Measurements from ENCODE around the gene EFCAB7.
"Not testable (repeated sequence)": the region's sequence is repeated elsewhere in the genome, so short reads cannot be mapped to it uniquely, and the experiment has no call there.

Gene EFCAB7

DNA sequence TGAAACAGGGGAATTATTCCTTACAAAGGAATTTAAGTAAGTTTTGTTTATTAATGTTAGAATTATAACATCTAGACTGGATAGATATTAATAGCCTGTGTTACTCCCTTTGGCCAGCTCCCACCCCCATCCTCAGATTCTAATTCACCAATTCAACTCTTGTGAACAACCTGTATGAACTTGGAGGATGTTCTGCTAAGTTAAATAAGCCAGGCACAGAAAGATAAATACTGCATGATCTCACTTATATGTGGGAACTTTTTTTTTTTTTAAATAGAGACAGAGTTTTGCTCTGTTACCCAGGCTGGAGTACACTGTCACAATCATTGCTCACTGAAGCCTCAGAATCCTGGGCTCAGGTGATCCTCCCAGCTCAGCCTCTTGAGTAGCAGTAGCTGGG lies 32.2 kb downstream of the EFCAB7 start:
- no peak overlapping the region for H3K9ac ChIP-seq (ENCODE audit: low read depth, low read length)

DNA sequence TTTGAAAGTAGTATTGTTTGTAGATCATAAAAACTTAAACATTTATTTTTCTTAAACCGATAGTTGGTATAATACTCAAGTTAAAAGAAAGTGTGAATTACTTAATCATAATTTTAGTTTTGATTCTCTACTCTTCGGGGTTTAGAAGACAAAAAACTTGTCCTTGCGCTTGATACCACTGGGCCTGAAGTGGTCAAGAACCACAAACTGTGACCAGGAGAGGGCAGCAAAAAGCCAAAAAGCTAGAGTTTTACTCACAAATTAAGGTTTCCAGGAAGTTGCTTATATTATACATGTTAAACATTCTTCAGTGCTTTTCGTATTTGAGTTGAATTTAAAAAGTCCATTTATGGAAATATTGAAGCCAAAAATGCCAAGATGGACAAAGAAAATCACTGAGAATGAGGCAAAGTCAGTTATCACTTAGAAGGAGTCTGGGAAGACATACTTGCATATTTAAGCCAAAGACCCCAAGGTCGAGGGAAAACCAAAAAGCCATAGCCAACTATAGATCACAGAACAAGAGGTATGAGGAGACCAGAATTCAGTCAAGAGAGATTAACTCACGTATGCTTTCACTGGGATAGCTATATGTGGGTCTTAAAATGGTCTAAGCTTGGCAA lies 34.2 kb downstream of the EFCAB7 start:
- Histone ChIP-seq H3K9me3 (replicated peaks; ENCODE audit: low read length) (no peaks in the 10 kb centered on the region), H3K36me3 (ENCODE audit: insufficient read depth, low read length) (no peaks in the 10 kb centered on the region), H3K4me1 (ENCODE audit: control insufficient read depth, insufficient read depth, low read length) (no peaks in the 10 kb centered on the region), H3K4me3 (ENCODE audit: low read length) (no peak overlapping the region), H3K27me3 (ENCODE audit: control insufficient read depth, insufficient read depth, low read length) (no peaks in the 10 kb centered on the region), H3K9ac (ENCODE audit: low read depth, low read length) (no peak overlapping the region), H3K4me2 (ENCODE audit: low read length) (no peak overlapping the region)

More for the DNA sequence above, 32.2 kb downstream of the EFCAB7 start:
- H3K36me3 ChIP-seq (ENCODE audit: insufficient read depth, low read length): no peaks in the 10 kb centered on the region
- no peak overlapping the region for H3K4me2 ChIP-seq (ENCODE audit: low read length)
- H3K27me3 ChIP-seq (ENCODE audit: control insufficient read depth, insufficient read depth, low read length): no peaks in the 10 kb centered on the region
- H3K4me3 ChIP-seq (ENCODE audit: low read length): no peak overlapping the region
- no peaks in the 10 kb centered on the region for H3K4me1 ChIP-seq (ENCODE audit: control insufficient read depth, insufficient read depth, low read length)
- no peaks in the 10 kb centered on the region for H3K9me3 ChIP-seq (replicated peaks; ENCODE audit: low read length)

DNA sequence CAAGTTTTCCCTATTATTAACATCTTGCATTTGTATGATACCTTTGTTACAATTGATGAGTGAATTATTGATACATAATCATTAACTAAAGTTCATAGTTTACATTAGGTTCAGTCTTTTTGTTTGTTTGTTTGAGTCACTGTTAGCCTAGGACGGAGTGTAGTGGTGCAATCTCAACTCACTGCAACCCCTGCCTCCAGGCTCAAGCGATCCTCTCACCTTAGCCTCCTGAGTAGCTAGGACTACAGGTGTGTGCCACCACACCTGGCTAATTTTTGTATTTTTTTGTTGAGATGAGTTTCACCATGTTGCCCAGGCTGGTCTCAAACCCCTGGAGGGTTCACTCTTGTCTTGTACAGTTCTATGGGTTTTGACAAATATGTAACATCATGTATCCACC lies 36.0 kb downstream of the EFCAB7 start:
- Histone ChIP-seq H3K4me3 (ENCODE audit: low read length) (no peak overlapping the region), H3K9me3 (replicated peaks; ENCODE audit: low read length) (no peaks in the 10 kb centered on the region), H3K9ac (ENCODE audit: low read depth, low read length) (no peak overlapping the region)

DNA sequence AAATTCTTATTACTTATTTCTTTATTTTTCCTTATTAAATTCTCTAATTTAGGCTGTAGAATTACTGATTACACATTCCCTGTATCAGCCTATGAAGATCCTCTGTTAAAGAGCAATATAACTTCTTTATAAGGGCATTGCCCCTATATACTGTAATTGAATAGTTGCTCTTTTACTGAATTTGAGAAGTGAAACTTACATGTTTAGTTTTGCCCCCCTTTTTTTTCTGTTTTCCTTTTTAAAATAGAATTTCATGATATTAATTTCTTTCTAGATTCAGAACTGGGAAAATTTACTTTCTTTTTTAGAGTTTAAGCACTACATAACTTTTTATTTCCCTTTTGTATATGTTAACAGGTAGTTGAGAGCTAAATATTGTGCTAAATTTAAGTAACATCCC lies 40.4 kb downstream of the EFCAB7 start:
- Histone ChIP-seq H3K36me3 (ENCODE audit: insufficient read depth, low read length) (no peaks in the 10 kb centered on the region), H3K9ac (ENCODE audit: low read depth, low read length) (no peak overlapping the region), H3K4me2 (ENCODE audit: low read length) (no peak overlapping the region), H3K4me1 (ENCODE audit: control insufficient read depth, insufficient read depth, low read length) (no peaks in the 10 kb centered on the region), H3K27me3 (ENCODE audit: control insufficient read depth, insufficient read depth, low read length) (no peaks in the 10 kb centered on the region), H3K4me3 (ENCODE audit: low read length) (no peak overlapping the region), H3K9me3 (replicated peaks; ENCODE audit: low read length) (no peaks in the 10 kb centered on the region)

More for the DNA sequence above, 36.0 kb downstream of the EFCAB7 start:
- no peaks in the 10 kb centered on the region for H3K27me3 ChIP-seq (ENCODE audit: control insufficient read depth, insufficient read depth, low read length)
- H3K36me3 ChIP-seq (ENCODE audit: insufficient read depth, low read length): no peaks in the 10 kb centered on the region
- no peaks in the 10 kb centered on the region for H3K4me1 ChIP-seq (ENCODE audit: control insufficient read depth, insufficient read depth, low read length)
- H3K4me2 ChIP-seq (ENCODE audit: low read length): no peak overlapping the region

DNA sequence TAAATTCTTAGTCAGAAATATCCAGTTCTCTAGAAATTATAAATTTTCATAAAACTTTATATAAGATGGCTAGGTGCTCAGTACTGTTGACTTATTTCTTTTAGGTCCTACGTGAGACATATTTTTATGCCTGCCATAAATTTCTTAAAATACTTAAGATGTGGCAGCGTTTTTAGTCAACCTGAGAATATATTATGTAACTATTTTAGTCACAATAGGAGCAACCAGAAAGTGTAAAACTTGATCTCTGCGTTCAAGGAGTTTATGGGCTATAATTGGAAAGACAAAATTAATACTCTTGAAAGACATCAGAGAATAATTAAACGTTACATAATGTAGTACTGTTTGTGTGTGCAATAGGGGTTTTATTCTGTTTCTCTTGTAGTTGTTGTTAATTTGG lies 45.7 kb downstream of the EFCAB7 start:
- H3K4me2 ChIP-seq (ENCODE audit: low read length): no peak overlapping the region
- H3K9me3 ChIP-seq (replicated peaks; ENCODE audit: low read length): no peaks in the 10 kb centered on the region
- H3K4me1 ChIP-seq (ENCODE audit: control insufficient read depth, insufficient read depth, low read length): no peaks in the 10 kb centered on the region
- H3K9ac ChIP-seq (ENCODE audit: low read depth, low read length): no peak overlapping the region
- no peak overlapping the region for H3K4me3 ChIP-seq (ENCODE audit: low read length)
- no peaks in the 10 kb centered on the region for H3K27me3 ChIP-seq (ENCODE audit: control insufficient read depth, insufficient read depth, low read length)
- no peaks in the 10 kb centered on the region for H3K36me3 ChIP-seq (ENCODE audit: insufficient read depth, low read length)

DNA sequence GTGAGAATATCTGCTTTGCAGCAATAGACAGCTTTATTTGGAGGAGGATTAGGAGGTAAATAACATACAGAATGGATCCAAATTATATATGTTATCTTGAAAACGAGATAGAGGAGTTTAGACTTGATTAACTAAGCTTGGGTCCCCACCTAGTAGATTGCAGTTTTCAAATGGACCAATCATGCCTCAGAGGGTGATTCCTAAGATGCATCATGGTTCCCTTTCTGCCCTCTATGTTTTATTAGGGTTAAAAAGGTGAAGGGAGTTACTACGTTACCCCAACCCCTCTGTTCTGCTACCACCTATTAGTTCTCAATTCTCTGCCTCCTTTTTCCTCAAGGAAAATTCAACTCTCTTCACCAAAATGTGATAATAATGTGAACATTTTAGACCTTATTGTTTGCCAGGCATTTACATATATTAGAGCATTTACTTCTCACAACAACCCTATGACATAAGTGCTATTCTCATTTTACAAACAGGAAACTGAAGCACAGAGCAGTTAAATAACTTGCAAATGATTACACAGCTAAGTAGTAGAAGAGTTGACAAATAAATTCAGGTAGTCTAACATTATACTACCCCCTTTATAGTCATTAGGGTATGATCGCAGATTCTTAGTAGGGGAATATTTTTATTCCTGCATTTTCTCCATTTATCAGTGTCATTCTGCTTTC lies 46.5 kb downstream of the EFCAB7 start:
- Histone ChIP-seq H3K4me3 (ENCODE audit: low read length) (no peak overlapping the region), H3K27me3 (ENCODE audit: control insufficient read depth, insufficient read depth, low read length) (no peaks in the 10 kb centered on the region)

DNA sequence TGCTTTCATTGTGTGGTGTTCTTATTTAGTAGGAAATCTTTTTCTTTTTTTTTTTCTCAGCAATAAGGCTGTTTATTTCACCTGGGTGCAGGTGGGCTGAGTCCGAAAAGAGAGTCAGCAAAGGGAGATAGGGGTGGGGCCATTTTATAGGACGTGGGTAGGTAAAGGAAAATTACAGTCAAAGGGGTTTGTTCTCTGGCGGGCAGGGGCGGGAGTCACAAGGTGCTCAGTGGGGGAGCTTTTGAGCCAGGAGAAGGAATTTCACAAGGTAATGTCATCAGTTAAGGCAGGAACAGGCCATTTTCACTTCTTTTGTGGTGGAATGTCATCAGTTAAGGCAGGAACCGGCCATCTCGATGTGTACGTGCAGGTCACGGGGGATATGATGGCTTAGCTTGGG lies 49.4 kb downstream of the EFCAB7 start:
- H3K9me3 ChIP-seq (replicated peaks; ENCODE audit: low read length); H3K36me3 ChIP-seq (ENCODE audit: insufficient read depth, low read length); H3K4me1 ChIP-seq (ENCODE audit: control insufficient read depth, insufficient read depth, low read length); H3K4me2 ChIP-seq (ENCODE audit: low read length); H3K4me3 ChIP-seq (ENCODE audit: low read length); H3K27me3 ChIP-seq (ENCODE audit: control insufficient read depth, insufficient read depth, low read length); H3K9ac ChIP-seq (ENCODE audit: low read depth, low read length): not testable (repeated sequence)

More for the DNA sequence above, 46.5 kb downstream of the EFCAB7 start:
- Histone ChIP-seq H3K9me3 (replicated peaks; ENCODE audit: low read length) (no peaks in the 10 kb centered on the region), H3K9ac (ENCODE audit: low read depth, low read length) (no peak overlapping the region), H3K36me3 (ENCODE audit: insufficient read depth, low read length) (no peaks in the 10 kb centered on the region), H3K4me2 (ENCODE audit: low read length) (no peak overlapping the region), H3K4me1 (ENCODE audit: control insufficient read depth, insufficient read depth, low read length) (no peaks in the 10 kb centered on the region)

DNA sequence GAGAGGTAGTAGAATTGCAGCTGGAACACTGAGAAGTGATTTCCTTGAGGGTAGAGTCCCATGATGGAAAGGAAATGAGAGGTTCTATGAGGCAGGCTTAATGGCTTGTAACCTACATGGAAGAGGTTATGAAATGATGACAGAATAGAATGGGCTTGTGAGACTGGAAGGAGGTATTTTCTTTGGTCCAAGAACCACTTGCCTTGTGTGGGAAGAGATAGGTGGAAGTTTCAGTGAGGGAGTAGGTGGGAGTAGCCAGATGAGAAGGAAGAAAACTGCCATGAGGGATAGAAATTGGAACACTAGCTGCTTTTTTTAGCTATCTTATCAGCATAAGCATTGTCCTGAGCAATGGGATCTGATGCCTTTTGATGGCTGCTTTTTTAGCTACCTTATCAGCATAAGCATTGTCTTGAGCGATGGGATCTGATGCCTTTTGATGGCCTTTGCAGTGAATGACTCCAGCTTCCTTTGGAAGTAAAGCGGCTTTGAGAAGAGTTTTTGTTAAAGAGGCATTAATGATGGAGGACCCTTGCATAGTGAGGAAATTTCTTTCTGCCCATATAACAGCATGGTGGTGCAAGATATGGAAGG lies 51.0 kb downstream of the EFCAB7 start:
- not testable (repeated sequence) for H3K4me2 ChIP-seq (ENCODE audit: low read length); H3K9ac ChIP-seq (ENCODE audit: low read depth, low read length); H3K36me3 ChIP-seq (ENCODE audit: insufficient read depth, low read length); H3K4me1 ChIP-seq (ENCODE audit: control insufficient read depth, insufficient read depth, low read length); H3K4me3 ChIP-seq (ENCODE audit: low read length); H3K27me3 ChIP-seq (ENCODE audit: control insufficient read depth, insufficient read depth, low read length); H3K9me3 ChIP-seq (replicated peaks; ENCODE audit: low read length)

DNA sequence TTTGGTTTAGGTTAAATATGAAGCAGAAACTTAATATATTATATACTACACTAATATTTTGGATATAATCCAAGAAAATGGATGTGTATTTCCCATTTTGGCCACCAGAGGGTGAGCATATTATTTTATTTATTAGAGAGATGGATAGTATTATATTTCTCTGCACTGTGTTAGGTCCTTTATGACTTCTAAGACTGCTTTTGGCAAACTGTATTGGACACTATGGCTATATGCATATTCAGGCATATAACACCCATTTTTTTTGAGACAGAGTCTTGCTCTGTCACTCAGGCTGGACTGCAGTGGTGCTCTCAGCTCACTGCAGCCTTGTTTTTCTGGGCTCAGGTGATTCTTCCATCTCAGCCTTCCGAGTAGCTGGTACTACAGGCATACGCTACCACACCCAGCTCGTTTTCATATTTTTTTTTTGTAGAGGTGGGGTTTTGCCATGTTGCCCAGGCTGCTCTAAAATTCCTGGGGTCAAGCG lies 52.1 kb downstream of the EFCAB7 start:
- no peaks in the 10 kb centered on the region for H3K9me3 ChIP-seq (replicated peaks; ENCODE audit: low read length)
- H3K36me3 ChIP-seq (ENCODE audit: insufficient read depth, low read length): no peaks in the 10 kb centered on the region
- no peak overlapping the region for H3K9ac ChIP-seq (ENCODE audit: low read depth, low read length)
- H3K4me1 ChIP-seq (ENCODE audit: control insufficient read depth, insufficient read depth, low read length): no peaks in the 10 kb centered on the region
- H3K4me2 ChIP-seq (ENCODE audit: low read length): no peak overlapping the region
- no peaks in the 10 kb centered on the region for H3K27me3 ChIP-seq (ENCODE audit: control insufficient read depth, insufficient read depth, low read length)
- no peak overlapping the region for H3K4me3 ChIP-seq (ENCODE audit: low read length)

DNA sequence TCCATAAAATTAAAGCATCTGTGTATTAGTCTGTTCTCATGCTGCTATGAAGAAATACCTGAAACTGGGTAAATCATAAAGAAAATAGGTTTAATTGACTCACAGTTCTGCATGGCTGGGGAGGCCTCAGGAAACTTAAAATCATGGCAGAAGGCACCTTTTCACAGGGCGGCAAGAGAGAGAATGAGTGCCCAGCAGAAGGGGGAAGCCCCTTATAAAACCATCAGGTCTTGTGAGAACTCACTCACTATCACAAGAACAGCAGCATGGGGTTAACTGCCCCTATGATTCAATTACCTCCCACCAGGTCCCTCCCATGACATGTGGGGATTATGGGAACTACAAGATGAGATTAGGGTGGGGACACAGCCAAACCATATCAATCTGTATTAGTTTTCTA lies 63.0 kb downstream of the EFCAB7 start:
- not testable (repeated sequence) for H3K9me3 ChIP-seq (replicated peaks; ENCODE audit: low read length); H3K4me2 ChIP-seq (ENCODE audit: low read length); H3K9ac ChIP-seq (ENCODE audit: low read depth, low read length); H3K4me1 ChIP-seq (ENCODE audit: control insufficient read depth, insufficient read depth, low read length); H3K36me3 ChIP-seq (ENCODE audit: insufficient read depth, low read length); H3K27me3 ChIP-seq (ENCODE audit: control insufficient read depth, insufficient read depth, low read length); H3K4me3 ChIP-seq (ENCODE audit: low read length)

DNA sequence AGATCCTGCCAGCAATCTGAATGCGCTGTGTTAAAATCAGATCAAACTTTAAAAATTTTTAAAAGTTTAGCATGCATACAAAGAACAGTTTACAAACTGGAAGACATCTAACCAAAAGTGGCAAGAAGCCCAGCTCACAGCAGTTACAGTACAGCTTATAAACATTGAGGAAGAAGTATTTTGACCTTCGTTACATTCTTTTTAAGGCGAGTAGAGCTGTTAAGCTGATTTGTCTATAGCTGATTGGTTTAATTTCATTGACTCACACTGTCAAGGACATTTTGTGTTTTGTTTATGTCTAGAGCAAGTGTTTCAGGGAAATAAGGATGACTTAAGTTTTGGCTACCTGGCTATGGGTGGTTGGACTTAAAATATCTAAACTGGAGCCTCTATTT lies 66.8 kb downstream of the EFCAB7 start:
- Histone ChIP-seq H3K36me3 (ENCODE audit: insufficient read depth, low read length) (no peaks in the 10 kb centered on the region), H3K27me3 (ENCODE audit: control insufficient read depth, insufficient read depth, low read length) (no peaks in the 10 kb centered on the region), H3K4me2 (ENCODE audit: low read length) (no peak overlapping the region), H3K9ac (ENCODE audit: low read depth, low read length) (no peak overlapping the region), H3K4me3 (ENCODE audit: low read length) (no peak overlapping the region), H3K9me3 (replicated peaks; ENCODE audit: low read length) (no peaks in the 10 kb centered on the region), H3K4me1 (ENCODE audit: control insufficient read depth, insufficient read depth, low read length) (peaks cover 8% of the 10 kb centered on the region)
